K562 (cell line): ENCODE data around the gene TFF3. TPM values are rescaled to one million over a fixed set of nuclear protein-coding genes. Genes with fewer than 3 reads are reported as not detected.

Experiments
- ATAC-seq: fragments of 200-7000 bp; cut with Tn5 transposase; 3 replicates; pipeline ENCODE4 v1.9.1; 2020; ENCODE audit warnings: moderate library complexity
- BruUV-seq: library from RNA; stranded (reverse); fragments of 400-500 nt; replicated peaks from 2 replicates; lab custom pipeline; 2021; lab: Mats Ljungman, UMichigan
- CTCF ChIA-PET: fragments of 300-600 bp; formaldehyde crosslinking; extraction: SDS; loops from one replicate; lab custom pipeline; 2021; ENCODE audit warnings: low intra/inter-chr PET ratio; lab: Yijun Ruan, JAX
- POLR2A ChIA-PET: fragments of 300-600, 350-650 bp; sonication (Branson Sonifier 250); formaldehyde crosslinking; extraction: SDS; loops from one replicate; lab custom pipeline; 2021; ENCODE audit warnings: antibody characterized with exemption, inconsistent platforms; lab: Yijun Ruan, JAX
- DNase-seq, 4 experiments: peaks; one replicate each; pipeline versions ENCODE4 v3.0.0 to v3.0.0-alpha.2; 2011 to 2018; ENCODE audit warnings: low spot score in 3 of 4, mixed read lengths in 3 of 4; ENCODE audit errors: extremely low read depth in 1 of 4
- FAIRE-seq: peaks from 2 replicates; lab custom pipeline; 2011; peaks lifted over from hg19 to GRCh38; lab: Jason Lieb, UNC
- H2AFZ ChIP-seq: 2 replicates; pipeline ENCODE4 v1.6.0; 2011; ENCODE audit warnings: low read depth, low read length, control low read depth, inconsistent platforms
- H3K27ac ChIP-seq: fragments of 200-600 bp; 3 replicates; pipeline ENCODE4 v1.8.0; 2011; ENCODE audit warnings: low read depth, mild to moderate bottlenecking, control low read depth, inconsistent platforms, low read length, moderate library complexity, mixed read lengths; ENCODE audit errors: extremely low read depth
- H3K27me3 ChIP-seq, 2 experiments: fragments of 300-600 bp in 1 of 2; 2 replicates in 1 of 2; 3 replicates in 1 of 2; pipeline versions ENCODE4 v1.6.0 to v1.8.0; 2011; ENCODE audit warnings: inconsistent platforms in 2 of 2, low read length in 2 of 2, mild to moderate bottlenecking in 1 of 2, mixed read lengths in 1 of 2, moderate library complexity in 1 of 2; ENCODE audit not compliant: control insufficient read depth in 2 of 2, insufficient read depth in 2 of 2
- H3K36me3 ChIP-seq: fragments of 300-600 bp; 3 replicates; pipeline ENCODE4 v1.8.0; 2011; ENCODE audit warnings: mild to moderate bottlenecking, low read length, inconsistent platforms; ENCODE audit not compliant: control insufficient read depth, insufficient read depth
- H3K4me1 ChIP-seq, 2 experiments: fragments of 200-600 bp in 1 of 2; replicated peaks in 1 of 2; 2 replicates in 1 of 2; 3 replicates in 1 of 2; pipeline versions ENCODE4 v1.5.1 to v1.8.0; 2011; ENCODE audit warnings: inconsistent platforms in 2 of 2, low read length in 2 of 2, mild to moderate bottlenecking in 1 of 2, mixed read lengths in 1 of 2, moderate library complexity in 1 of 2; ENCODE audit not compliant: control insufficient read depth in 2 of 2, insufficient read depth in 2 of 2
- H3K4me2 ChIP-seq: 2 replicates; pipeline ENCODE4 v1.6.1; 2011; ENCODE audit warnings: low read length, control low read depth, inconsistent platforms, mixed read lengths; ENCODE audit not compliant: insufficient read depth
- H3K4me3 ChIP-seq: fragments of 200-600 bp; sonication (generic), shearing (Covaris generic); 2 replicates; pipeline ENCODE4 v1.5.1; 2016; ENCODE audit warnings: control low read depth, inconsistent platforms
- H3K79me2 ChIP-seq: fragments of 200-600 bp; 3 replicates; pipeline ENCODE4 v1.8.0; 2011; ENCODE audit warnings: low read length, inconsistent platforms; ENCODE audit not compliant: control insufficient read depth, insufficient read depth
- H3K9ac ChIP-seq, 2 experiments: 2 replicates each; pipeline versions ENCODE4 v1.6.0 to v1.6.1; 2011; ENCODE audit warnings: low read depth in 2 of 2, low read length in 2 of 2, control low read depth in 1 of 2, inconsistent platforms in 1 of 2, mild to moderate bottlenecking in 1 of 2, mixed read lengths in 1 of 2; ENCODE audit not compliant: insufficient read depth in 1 of 2
- H3K9me1 ChIP-seq: one replicate; pipeline ENCODE4 v1.6.0; 2011; ENCODE audit warnings: inconsistent platforms, mild to moderate bottlenecking, low read length, moderate library complexity; ENCODE audit not compliant: control insufficient read depth, insufficient read depth
- H3K9me3 ChIP-seq: replicated peaks from 2 replicates; pipeline ENCODE4 v1.5.1; 2011; ENCODE audit warnings: low read depth, low read length, inconsistent platforms; ENCODE audit not compliant: control insufficient read depth, insufficient read depth
- H4K20me1 ChIP-seq: replicated peaks from 2 replicates; pipeline ENCODE4 v1.6.1; 2011; ENCODE audit warnings: low read length, inconsistent platforms, mixed read lengths; ENCODE audit not compliant: control insufficient read depth, insufficient read depth
- BHLHE40 ChIP-seq: IDR thresholded peaks from 2 replicates; pipeline ENCODE4 v1.6.1; 2011; ENCODE audit warnings: low read length, improper control_type of control experiment
- BRCA1 ChIP-seq, 2 experiments: fragments of 450-650 bp in 1 of 2; sonication (generic) in 1 of 2; formaldehyde crosslinking in 1 of 2; IDR thresholded peaks; 2 replicates each; pipeline versions ENCODE4 v1.5.0 to v1.6.1; 2017 to 2020; ENCODE audit warnings: mild to moderate bottlenecking in 1 of 2, missing genetic modification reagents in 1 of 2
- CCNT2 ChIP-seq: IDR thresholded peaks from 2 replicates; pipeline ENCODE4 v1.6.1; 2011; ENCODE audit warnings: borderline replicate concordance, low read depth, mild to moderate bottlenecking, moderate library complexity, mixed read lengths, low read length; ENCODE audit not compliant: insufficient read length; ENCODE audit errors: extremely low read depth
- FUS ChIP-seq: fragments of 200-400 bp; formaldehyde crosslinking; optimal IDR thresholded peaks from 2 replicates; pipeline ENCODE3; 2017; ENCODE audit warnings: low read depth, low read length
- HDAC2 ChIP-seq: fragments of 450-650 bp; IDR thresholded peaks from 2 replicates; pipeline ENCODE4 v1.6.1; 2016; ENCODE audit warnings: mild to moderate bottlenecking
- PCBP1 ChIP-seq: fragments of 200-400 bp; formaldehyde crosslinking; IDR thresholded peaks from 2 replicates; pipeline ENCODE4 v1.6.1; 2018; ENCODE audit warnings: mild to moderate bottlenecking, low read depth, low read length; ENCODE audit not compliant: poor library complexity, severe bottlenecking
- POLR3A ChIP-seq: IDR thresholded peaks from 2 replicates; pipeline ENCODE4 v1.6.1; 2011; ENCODE audit warnings: borderline replicate concordance, mild to moderate bottlenecking, moderate library complexity; ENCODE audit not compliant: insufficient read length, insufficient read depth; ENCODE audit errors: extremely low read depth
- RBBP5 ChIP-seq: fragments of 200-600 bp; sonication (generic); IDR thresholded peaks from 2 replicates; pipeline ENCODE4 v1.6.1; 2012; ENCODE audit warnings: borderline replicate concordance, mild to moderate bottlenecking, low read length, control low read depth, inconsistent platforms; ENCODE audit not compliant: insufficient read depth, poor library complexity, severe bottlenecking
- SIX5 ChIP-seq, 2 experiments: IDR thresholded peaks; 2 replicates each; pipeline ENCODE4 v1.6.1; 2011; ENCODE audit warnings: low read length in 2 of 2, borderline replicate concordance in 1 of 2, low read depth in 1 of 2, mild to moderate bottlenecking in 1 of 2, moderate library complexity in 1 of 2; ENCODE audit not compliant: insufficient read depth in 1 of 2
- SMARCB1 ChIP-seq: IDR thresholded peaks from 2 replicates; pipeline ENCODE4 v1.6.1; 2011; ENCODE audit warnings: improper control_type of control experiment, low read depth; ENCODE audit not compliant: insufficient read length
- TCFL5 ChIP-seq: fragments of 250-450 bp; sonication (Bioruptor Pico); conservative IDR thresholded peaks from 2 replicates; pipeline ENCODE4 v1.6.1; 2021; ENCODE audit warnings: mild to moderate bottlenecking, moderate library complexity, matching md5 sums
- ZC3H8 ChIP-seq: fragments of 450-650 bp; IDR thresholded peaks from 2 replicates; pipeline ENCODE4 v1.6.1; 2017
- WGBS: fragments of 100-300 bp; shearing (Covaris generic); methylation state at CpG from one replicate; pipeline ENCODE4 v1.1.6; 2016; ENCODE audit warnings: low coverage, mixed read lengths; ENCODE audit not compliant: insufficient coverage; ENCODE audit errors: missing lambda C conversion rate; 5-methylcytosine and 5-hydroxymethylcytosine counted together
- in situ Hi-C: fragments of 300-500 bp; cut with MboI; formaldehyde crosslinking; loops from 4 replicates; pipeline ENCODE4 v1.15.0; 2018; ENCODE audit warnings: inconsistent platforms, mixed read lengths
- intact Hi-C: fragments of 100-400 bp; cut with micrococcal nuclease; formaldehyde crosslinking; loops from 2 replicates; pipeline ENCODE4 v1.14.2; 2022
- polyA plus RNA-seq, 8 experiments: library from polyadenylated mRNA; depleted of rRNA in 4 of 8; stranded (reverse) in 5 of 8; unstranded in 3 of 8; fragments of >200 nt; fragmentation: Nextera tagmentation in 2 of 8; fragmentation: Illumina TruSeq in 1 of 8; extraction: Ambion mirVana in 2 of 8; extraction: Trizol in 1 of 8; gene quantifications; 2 replicates each; pipeline versions ENCODE4 v1.2.1 to v1.2.3, GENCODE V29; 2011 to 2014; ENCODE audit warnings: inconsistent platforms in 1 of 8, missing spikeins in 1 of 8
- total RNA-seq, 7 experiments: library from RNA; depleted of rRNA in 6 of 7; stranded (reverse); fragments of >200 nt in 6 of 7; fragmentation: Illumina TruSeq in 2 of 7; extraction: Trizol in 2 of 7; gene quantifications; 2 replicates each; pipeline versions ENCODE4 v1.2.1 to v1.2.3, GENCODE V29; 2011 to 2021; ENCODE audit warnings: low replicate concordance in 1 of 7
- TF ChIP-seq, protein P1 (sequence below): fragments of 250-450 bp; sonication (Bioruptor Pico); IDR thresholded peaks from 2 replicates; pipeline ENCODE4 v1.5.0; 2021
- TF ChIP-seq, protein P2 (sequence below): fragments of 450-650 bp; IDR thresholded peaks from 2 replicates; pipeline ENCODE4 v1.6.1; 2018; ENCODE audit warnings: mild to moderate bottlenecking, low read depth; ENCODE audit not compliant: partially characterized antibody
- TF ChIP-seq, protein P3 (sequence below): fragments of 450-650 bp; formaldehyde crosslinking; conservative IDR thresholded peaks from 2 replicates; pipeline ENCODE4 v1.4.0; 2022; ENCODE audit warnings: mild to moderate bottlenecking, missing genetic modification characterization

Gene TFF3
- total and polyA plus RNA-seq, 9 of the 15 experiments (the other 6 are each of a cell fraction or from before 2014, with no cell fraction given), result 0.78 TPM; not detected in 8

DNA sequence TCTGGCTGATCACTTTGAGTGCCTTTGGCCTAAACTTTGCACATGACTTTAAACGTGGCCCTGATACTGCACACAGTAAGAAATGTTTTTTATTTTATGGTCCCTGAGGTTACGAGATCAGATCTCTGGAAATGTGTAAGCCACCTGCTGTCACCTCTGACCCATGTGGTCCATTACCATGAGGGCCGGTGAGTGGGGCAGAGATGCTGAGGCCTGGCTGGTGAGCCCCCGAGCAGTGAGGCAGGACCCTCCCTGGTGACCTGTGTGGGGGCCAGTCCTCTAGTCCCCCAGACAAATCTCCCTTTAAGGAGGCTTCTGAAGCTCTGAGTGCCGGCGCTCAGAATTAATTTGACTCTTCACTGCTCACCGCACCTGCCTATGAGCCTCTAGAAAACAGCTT lies 12.4 kb downstream of the TFF3 start:
- H3K4me2 ChIP-seq, result no peak overlapping the region
- H3K9me1 ChIP-seq, result peaks cover 3% of the 10 kb centered on the region
- FAIRE-seq, result no peak
- peaks cover 12% of the 10 kb centered on the region; the same call in 1 of the 2 replicates for H4K20me1 ChIP-seq
- intact Hi-C loops (no loop called here), in situ Hi-C loops (no loop called here)
- no peak overlapping the region for H2AFZ ChIP-seq
- H3K79me2 ChIP-seq, result no peaks in the 10 kb centered on the region
- no peak for DNase-seq
- no TSS peak for BruUV-seq
- no peaks in the 10 kb centered on the region for H3K9me3 ChIP-seq
- no peak overlapping the region for H3K9ac ChIP-seq
- peaks cover 0 to 7% of the 10 kb centered on the region in 2 experiments; a peak in 1 of 5 replicates for H3K4me1 ChIP-seq
- H3K27ac ChIP-seq, result no peak overlapping the region
- 0% methylated on average over 7 of the region's 7 CpGs for WGBS
- ChIA-PET CTCF (no interaction called here), POLR2A (no interaction called here)
- H3K4me3 ChIP-seq, result no peak overlapping the region
- no peak for TF ChIP-seq PCBP1
- TF ChIP-seq, protein P1, sequence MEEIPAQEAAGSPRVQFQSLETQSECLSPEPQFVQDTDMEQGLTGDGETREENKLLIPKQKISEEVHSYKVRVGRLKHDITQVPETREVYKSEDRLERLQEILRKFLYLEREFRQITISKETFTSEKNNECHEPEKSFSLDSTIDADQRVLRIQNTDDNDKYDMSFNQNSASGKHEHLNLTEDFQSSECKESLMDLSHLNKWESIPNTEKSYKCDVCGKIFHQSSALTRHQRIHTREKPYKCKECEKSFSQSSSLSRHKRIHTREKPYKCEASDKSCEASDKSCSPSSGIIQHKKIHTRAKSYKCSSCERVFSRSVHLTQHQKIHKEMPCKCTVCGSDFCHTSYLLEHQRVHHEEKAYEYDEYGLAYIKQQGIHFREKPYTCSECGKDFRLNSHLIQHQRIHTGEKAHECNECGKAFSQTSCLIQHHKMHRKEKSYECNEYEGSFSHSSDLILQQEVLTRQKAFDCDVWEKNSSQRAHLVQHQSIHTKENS (CRISPR knock-in tag), result no peak
- TF ChIP-seq POLR3A, result no peak
- no peak for TF ChIP-seq SMARCB1
- no peak for TF ChIP-seq SIX5 (IDR thresholded peaks at IDR 0.05; ENCODE audit: borderline replicate concordance in 1 of 2, insufficient read depth in 1 of 2, low read depth in 1 of 2, low read length in 2 of 2)
- no peak for TF ChIP-seq CCNT2
- TF ChIP-seq, protein P2, sequence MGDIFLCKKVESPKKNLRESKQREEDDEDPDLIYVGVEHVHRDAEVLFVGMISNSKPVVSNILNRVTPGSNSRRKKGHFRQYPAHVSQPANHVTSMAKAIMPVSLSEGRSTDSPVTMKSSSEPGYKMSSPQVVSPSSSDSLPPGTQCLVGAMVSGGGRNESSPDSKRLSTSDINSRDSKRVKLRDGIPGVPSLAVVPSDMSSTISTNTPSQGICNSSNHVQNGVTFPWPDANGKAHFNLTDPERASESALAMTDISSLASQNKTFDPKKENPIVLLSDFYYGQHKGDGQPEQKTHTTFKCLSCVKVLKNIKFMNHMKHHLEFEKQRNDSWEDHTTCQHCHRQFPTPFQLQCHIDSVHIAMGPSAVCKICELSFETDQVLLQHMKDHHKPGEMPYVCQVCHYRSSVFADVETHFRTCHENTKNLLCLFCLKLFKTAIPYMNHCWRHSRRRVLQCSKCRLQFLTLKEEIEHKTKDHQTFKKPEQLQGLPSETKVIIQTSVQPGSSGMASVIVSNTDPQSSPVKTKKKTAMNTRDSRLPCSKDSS, result no peak
- no peak for TF ChIP-seq BRCA1 (IDR thresholded peaks at IDR 0.05)
- TF ChIP-seq BRCA1 (CRISPR knock-in tag; IDR thresholded peaks at IDR 0.05), result no peak
- TF ChIP-seq TCFL5, result no peak
- TF ChIP-seq ZC3H8, result no peak
- no peak for TF ChIP-seq HDAC2
- TF ChIP-seq, protein P3, sequence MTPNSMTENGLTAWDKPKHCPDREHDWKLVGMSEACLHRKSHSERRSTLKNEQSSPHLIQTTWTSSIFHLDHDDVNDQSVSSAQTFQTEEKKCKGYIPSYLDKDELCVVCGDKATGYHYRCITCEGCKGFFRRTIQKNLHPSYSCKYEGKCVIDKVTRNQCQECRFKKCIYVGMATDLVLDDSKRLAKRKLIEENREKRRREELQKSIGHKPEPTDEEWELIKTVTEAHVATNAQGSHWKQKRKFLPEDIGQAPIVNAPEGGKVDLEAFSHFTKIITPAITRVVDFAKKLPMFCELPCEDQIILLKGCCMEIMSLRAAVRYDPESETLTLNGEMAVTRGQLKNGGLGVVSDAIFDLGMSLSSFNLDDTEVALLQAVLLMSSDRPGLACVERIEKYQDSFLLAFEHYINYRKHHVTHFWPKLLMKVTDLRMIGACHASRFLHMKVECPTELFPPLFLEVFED (CRISPR knock-in tag), result no peak
- no peak for TF ChIP-seq FUS
- no peak for TF ChIP-seq BHLHE40
- TF ChIP-seq RBBP5, result no peak
- TF ChIP-seq, all 486 proteins: peak for 0
- Histone ChIP-seq H3K27me3 (peaks cover 45 to 78% of the 10 kb centered on the region in 2 experiments), H3K36me3 (no peaks in the 10 kb centered on the region)
- ATAC-seq, result no peak
